ENCODE results near the gene TBC1D5. TPM values are rescaled to one million over a fixed set of nuclear protein-coding genes. Genes with fewer than 3 reads are reported as not detected.

The TBC1D5 gene
- total and polyA plus RNA-seq, 2 of the 4 experiments (the other 2 are of a cell fraction), result 16.4 to 57.0 TPM

- no peak overlapping the region for H3K56ac ChIP-seq (ENCODE audit: extremely low read depth, insufficient read depth, low read length)
- no peak overlapping the region for H3K14ac ChIP-seq (replicated peaks; ENCODE audit: low read depth, low read length)
- no peak for TF ChIP-seq BHLHE40 (IDR thresholded peaks at IDR 0.05; ENCODE audit: low read depth, low read length)
- no peak for TF ChIP-seq MAFK (IDR thresholded peaks at IDR 0.05; ENCODE audit: low read depth, low read length)
- TF ChIP-seq MAZ (IDR thresholded peaks at IDR 0.05; ENCODE audit: borderline replicate concordance, low read depth, low read length), result no peak
- no peak for TF ChIP-seq RAD21 (IDR thresholded peaks at IDR 0.05; ENCODE audit: low read length)
- TF ChIP-seq CHD1 (IDR thresholded peaks at IDR 0.05; ENCODE audit: low read depth, low read length), result no peak
- no peak for TF ChIP-seq SMC3 (IDR thresholded peaks at IDR 0.05; ENCODE audit: low read depth, low read length)
- TF ChIP-seq, protein P1, sequence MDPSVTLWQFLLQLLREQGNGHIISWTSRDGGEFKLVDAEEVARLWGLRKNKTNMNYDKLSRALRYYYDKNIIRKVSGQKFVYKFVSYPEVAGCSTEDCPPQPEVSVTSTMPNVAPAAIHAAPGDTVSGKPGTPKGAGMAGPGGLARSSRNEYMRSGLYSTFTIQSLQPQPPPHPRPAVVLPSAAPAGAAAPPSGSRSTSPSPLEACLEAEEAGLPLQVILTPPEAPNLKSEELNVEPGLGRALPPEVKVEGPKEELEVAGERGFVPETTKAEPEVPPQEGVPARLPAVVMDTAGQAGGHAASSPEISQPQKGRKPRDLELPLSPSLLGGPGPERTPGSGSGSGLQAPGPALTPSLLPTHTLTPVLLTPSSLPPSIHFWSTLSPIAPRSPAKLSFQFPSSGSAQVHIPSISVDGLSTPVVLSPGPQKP (IDR thresholded peaks at IDR 0.05; ENCODE audit: borderline replicate concordance, low read depth, low read length), result no peak
- no peak for TF ChIP-seq CEBPB (IDR thresholded peaks at IDR 0.05; ENCODE audit: low read depth, low read length)
- TF ChIP-seq FOS (IDR thresholded peaks at IDR 0.05; ENCODE audit: low read depth, low read length), result no peak
- TF ChIP-seq RFX5 (IDR thresholded peaks at IDR 0.05; ENCODE audit: low read depth, low read length), result no peak
- TF ChIP-seq, protein P2, sequence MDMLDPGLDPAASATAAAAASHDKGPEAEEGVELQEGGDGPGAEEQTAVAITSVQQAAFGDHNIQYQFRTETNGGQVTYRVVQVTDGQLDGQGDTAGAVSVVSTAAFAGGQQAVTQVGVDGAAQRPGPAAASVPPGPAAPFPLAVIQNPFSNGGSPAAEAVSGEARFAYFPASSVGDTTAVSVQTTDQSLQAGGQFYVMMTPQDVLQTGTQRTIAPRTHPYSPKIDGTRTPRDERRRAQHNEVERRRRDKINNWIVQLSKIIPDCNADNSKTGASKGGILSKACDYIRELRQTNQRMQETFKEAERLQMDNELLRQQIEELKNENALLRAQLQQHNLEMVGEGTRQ (IDR thresholded peaks at IDR 0.05; ENCODE audit: low read depth, low read length), result no peak
- TF ChIP-seq NFE2L2 (IDR thresholded peaks at IDR 0.05; ENCODE audit: low read depth, low read length), result no peak
- TF ChIP-seq MXI1 (IDR thresholded peaks at IDR 0.05; ENCODE audit: borderline replicate concordance, low read depth, low read length), result no peak
- no peak for TF ChIP-seq RCOR1 (IDR thresholded peaks at IDR 0.05; ENCODE audit: insufficient replicate concordance, low read length)
- no peak for TF ChIP-seq POLR2A (IDR thresholded peaks at IDR 0.05; ENCODE audit: low read depth, low read length)
- no peak for TF ChIP-seq CTCF (conservative IDR thresholded peaks at IDR 0.05; ENCODE audit: low read depth, low read length)
- DNase-seq (no peak), ATAC-seq (ENCODE audit: low read depth) (no peak)
- H2AK9ac ChIP-seq (replicated peaks; ENCODE audit: low read depth, low read length, poor library complexity), result no peak overlapping the region
- H3K79me1 ChIP-seq (ENCODE audit: low read depth in 1 of 2, low read length in 2 of 2), result no peaks in the 10 kb centered on the region
- H2BK20ac ChIP-seq (ENCODE audit: low read depth, low read length), result no peak overlapping the region
- no peak overlapping the region for H4K8ac ChIP-seq (ENCODE audit: low read depth in 2 of 2, low read length in 2 of 2)
- no peak overlapping the region for H2BK15ac ChIP-seq (ENCODE audit: low read depth, low read length)
- H2BK5ac ChIP-seq (ENCODE audit: low read depth, low read length, poor library complexity, severe bottlenecking), result no peak overlapping the region
- H3K9me3 ChIP-seq (ENCODE audit: control insufficient read depth, insufficient read depth, low read length), result no peaks in the 10 kb centered on the region
- dilution Hi-C loops (cut with HindIII; ENCODE audit: low sequenced_read_pairs, unreplicated experiment), result no loop called here
- H4K20me1 ChIP-seq (ENCODE audit: insufficient read depth, low read length), result no peaks in the 10 kb centered on the region
- no peak overlapping the region for H3K4me2 ChIP-seq (ENCODE audit: low read depth, low read length)
- no CpG with 5 or more reads among the region's 3 CpGs for WGBS, 2 experiments (ENCODE audit: extremely low coverage in 2 of 2, insufficient read length in 1 of 2)
- no peak overlapping the region for H3K27ac ChIP-seq (ENCODE audit: insufficient read depth, low read length)
- no peak overlapping the region for H2AFZ ChIP-seq (replicated peaks; ENCODE audit: low read length, poor library complexity)
- H3K36me3 ChIP-seq (ENCODE audit: control insufficient read depth, insufficient read depth, low read length), result no peaks in the 10 kb centered on the region
- H3K27me3 ChIP-seq (ENCODE audit: control insufficient read depth, insufficient read depth, low read length), result no peaks in the 10 kb centered on the region; the same call in 1 of the 2 replicates
- H2AK5ac ChIP-seq (ENCODE audit: low read depth, low read length), result no peak overlapping the region
- no peak overlapping the region for H3K4ac ChIP-seq (ENCODE audit: low read depth, low read length)
- POLR2A ChIA-PET (ENCODE audit: unreplicated experiment), result no interaction called here
- in situ Hi-C loops (cut with MboI; ENCODE audit: low sequenced_read_pairs), result no loop called here
- intact Hi-C loops (cut with micrococcal nuclease), result no loop called here
- H4K91ac ChIP-seq (ENCODE audit: insufficient read depth, low read depth, low read length), result no peak overlapping the region
- no peak overlapping the region for H2BK120ac ChIP-seq (ENCODE audit: low read depth, low read length)
- no peaks in the 10 kb centered on the region for H3K9me1 ChIP-seq (ENCODE audit: insufficient read depth, low read length)
- CTCF ChIA-PET, result no interaction called here
- H3K4me3 ChIP-seq (ENCODE audit: insufficient read depth, low read depth, low read length), result no peak overlapping the region
- H3K23ac ChIP-seq (ENCODE audit: low read depth, low read length), result no peak overlapping the region
- BruUV-seq (replicated peaks), result no TSS peak
- no peaks in the 10 kb centered on the region for H3K4me1 ChIP-seq (ENCODE audit: control insufficient read depth, insufficient read depth, low read length)
- H4K5ac ChIP-seq (ENCODE audit: low read depth, low read length), result no peak overlapping the region
- H3K18ac ChIP-seq (ENCODE audit: low read depth, low read length), result no peak overlapping the region
- H3K9ac ChIP-seq (ENCODE audit: low read depth, low read length), result no peak overlapping the region
Measured at GRCh38 chr3:17122758-17123157, 619.7 kb downstream of the TBC1D5 start.

All from IMR-90 (cell line).